Measurements from ENCODE around the gene ABLIM2.

Gene ABLIM2

DNA sequence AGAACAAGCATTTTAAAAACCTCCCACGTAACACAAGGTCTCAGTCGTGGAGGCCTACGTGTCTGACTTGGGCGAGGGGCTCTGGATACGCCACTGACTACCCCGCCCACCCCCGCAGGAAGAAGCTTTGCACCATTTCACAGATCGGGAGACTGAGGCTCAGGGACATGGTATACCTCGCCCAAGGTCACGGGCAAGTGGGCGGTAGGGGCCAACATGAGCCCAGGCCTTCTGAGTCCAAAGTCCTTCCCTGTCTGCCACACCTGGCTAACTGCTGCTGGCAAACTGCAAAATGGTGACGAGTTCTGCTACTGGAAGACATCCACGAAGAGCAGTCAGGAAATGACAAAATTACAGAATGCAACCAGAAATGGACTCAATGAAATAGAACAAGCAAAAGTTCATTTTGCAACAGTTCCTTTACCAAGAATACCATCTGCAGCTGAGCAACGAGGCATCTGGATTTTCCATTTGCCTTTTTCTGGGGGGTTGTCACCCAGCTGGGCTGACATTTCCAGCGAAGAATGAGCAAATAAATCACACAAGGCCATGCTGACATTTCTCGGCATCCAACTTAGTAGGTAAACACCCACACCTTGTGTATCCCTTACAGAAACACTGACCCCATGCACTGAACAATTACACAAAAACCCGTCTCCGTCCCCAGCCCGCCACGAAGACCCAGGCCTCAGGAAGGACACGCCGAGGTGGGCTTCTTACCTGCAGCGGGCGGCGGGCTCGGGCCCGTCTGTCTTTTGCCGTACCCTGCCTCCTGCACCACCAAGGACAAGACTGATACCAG is 148.7 kb downstream of the ABLIM2 start:
- no peak for DNase-seq (ENCODE audit: low read depth)
- no peak overlapping the region for H3K4me3 ChIP-seq (ENCODE audit: low read length)
- TF ChIP-seq, protein P1, sequence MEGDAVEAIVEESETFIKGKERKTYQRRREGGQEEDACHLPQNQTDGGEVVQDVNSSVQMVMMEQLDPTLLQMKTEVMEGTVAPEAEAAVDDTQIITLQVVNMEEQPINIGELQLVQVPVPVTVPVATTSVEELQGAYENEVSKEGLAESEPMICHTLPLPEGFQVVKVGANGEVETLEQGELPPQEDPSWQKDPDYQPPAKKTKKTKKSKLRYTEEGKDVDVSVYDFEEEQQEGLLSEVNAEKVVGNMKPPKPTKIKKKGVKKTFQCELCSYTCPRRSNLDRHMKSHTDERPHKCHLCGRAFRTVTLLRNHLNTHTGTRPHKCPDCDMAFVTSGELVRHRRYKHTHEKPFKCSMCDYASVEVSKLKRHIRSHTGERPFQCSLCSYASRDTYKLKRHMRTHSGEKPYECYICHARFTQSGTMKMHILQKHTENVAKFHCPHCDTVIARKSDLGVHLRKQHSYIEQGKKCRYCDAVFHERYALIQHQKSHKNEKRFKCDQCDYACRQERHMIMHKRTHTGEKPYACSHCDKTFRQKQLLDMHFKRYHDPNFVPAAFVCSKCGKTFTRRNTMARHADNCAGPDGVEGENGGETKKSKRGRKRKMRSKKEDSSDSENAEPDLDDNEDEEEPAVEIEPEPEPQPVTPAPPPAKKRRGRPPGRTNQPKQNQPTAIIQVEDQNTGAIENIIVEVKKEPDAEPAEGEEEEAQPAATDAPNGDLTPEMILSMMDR (conservative IDR thresholded peaks at IDR 0.05; ENCODE audit: low read depth, low read length): no peak

DNA sequence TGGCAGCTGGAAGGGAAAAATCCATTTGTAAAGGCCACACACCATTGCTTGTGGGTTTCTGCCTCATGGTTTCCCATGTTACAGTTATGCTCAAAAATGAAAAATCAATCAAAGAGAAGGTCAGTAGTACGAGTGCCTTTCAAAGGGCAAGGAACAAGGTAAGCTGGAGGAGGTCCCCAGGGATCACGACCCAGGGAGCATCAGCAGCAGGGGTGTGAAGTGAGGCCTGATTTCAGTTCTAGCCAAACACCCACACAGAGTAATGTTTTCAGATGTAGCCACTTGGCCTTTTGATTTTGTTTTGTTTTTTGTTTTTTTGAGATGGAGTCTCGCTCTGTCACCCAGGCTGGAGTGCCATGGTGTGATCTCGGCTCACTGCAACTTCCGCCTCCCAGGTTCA is 149.5 kb downstream of the ABLIM2 start:
- TF ChIP-seq, protein P1 (conservative IDR thresholded peaks at IDR 0.05; ENCODE audit: low read depth, low read length): no peak
- H3K4me3 ChIP-seq (ENCODE audit: low read length): no peak overlapping the region
- no peak for DNase-seq (ENCODE audit: low read depth)

DNA sequence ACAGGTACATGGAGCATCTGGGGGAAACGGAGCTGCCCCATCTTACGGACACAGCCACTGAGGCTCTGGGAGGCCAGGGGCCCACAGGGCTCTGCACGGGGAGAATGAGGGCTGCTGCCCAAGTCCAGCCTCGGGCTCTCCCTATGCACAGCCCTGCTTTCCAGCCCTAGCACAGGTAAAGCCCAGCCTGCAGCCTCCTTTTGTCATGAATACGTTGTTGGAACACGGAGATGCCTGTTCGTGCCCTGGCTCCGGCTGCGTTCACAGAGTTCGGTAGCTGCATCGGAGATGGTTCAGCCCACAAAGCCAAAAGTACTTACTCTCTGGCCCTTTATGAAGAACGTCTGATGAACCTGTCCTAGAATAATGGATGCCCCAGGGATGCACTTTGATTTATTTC is 150.2 kb downstream of the ABLIM2 start:
- H3K4me3 ChIP-seq (ENCODE audit: low read length): no peak overlapping the region
- TF ChIP-seq, protein P1 (conservative IDR thresholded peaks at IDR 0.05; ENCODE audit: low read depth, low read length): no peak
- no peak for DNase-seq (ENCODE audit: low read depth)

DNA sequence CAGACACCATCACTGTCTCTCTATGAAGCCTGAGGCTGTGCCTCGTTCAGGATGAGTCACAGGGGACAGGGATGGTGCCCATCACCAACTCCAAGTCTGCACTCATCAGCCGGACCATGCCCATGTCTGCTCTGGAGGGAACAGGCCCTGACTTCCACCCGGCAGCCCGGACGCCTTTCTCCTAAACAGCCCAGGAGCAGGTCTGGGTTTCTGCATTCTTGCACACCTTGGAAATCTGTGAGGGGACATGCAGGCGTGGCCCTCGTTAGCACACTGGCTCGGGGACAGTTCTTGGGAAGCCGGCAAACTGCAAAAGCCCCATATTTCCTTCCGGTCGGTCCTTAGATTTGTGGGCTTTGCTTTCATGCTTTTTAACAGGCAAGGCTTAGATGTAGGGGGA is 151.0 kb downstream of the ABLIM2 start:
- TF ChIP-seq, protein P1 (conservative IDR thresholded peaks at IDR 0.05; ENCODE audit: low read depth, low read length): no peak
- H3K4me3 ChIP-seq (ENCODE audit: low read length): no peak overlapping the region
- DNase-seq (ENCODE audit: low read depth): no peak

DNA sequence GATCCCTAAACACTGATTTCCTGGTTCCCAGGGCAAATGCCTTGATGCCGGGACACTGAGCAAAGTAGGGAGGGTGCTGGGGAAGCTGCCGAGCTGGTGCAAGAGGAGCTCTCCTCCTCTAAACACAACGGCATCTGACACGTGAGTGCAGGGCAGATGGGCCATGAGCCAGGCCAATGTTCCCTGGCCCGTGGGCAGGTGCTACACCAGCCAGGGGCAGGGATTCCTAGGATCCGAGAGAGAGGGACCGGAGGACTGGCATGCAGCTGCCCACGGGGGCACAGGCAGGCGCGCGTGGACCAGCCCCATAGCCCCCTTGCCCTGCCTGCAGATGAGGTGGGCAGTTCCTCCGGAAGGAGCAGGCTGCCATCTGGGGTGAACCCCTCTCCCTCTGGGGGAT is 152.1 kb downstream of the ABLIM2 start:
- DNase-seq (ENCODE audit: low read depth): no peak
- TF ChIP-seq, protein P1 (conservative IDR thresholded peaks at IDR 0.05; ENCODE audit: low read depth, low read length): no peak
- H3K4me3 ChIP-seq (ENCODE audit: low read length): no peak overlapping the region

GRCh38 chr4:8005814-8006215 is 152.8 kb downstream of the ABLIM2 start:
- TF ChIP-seq, protein P1 (conservative IDR thresholded peaks at IDR 0.05; ENCODE audit: low read depth, low read length): no peak
- DNase-seq (ENCODE audit: low read depth): no peak
- H3K4me3 ChIP-seq (ENCODE audit: low read length): no peak overlapping the region

Measured in retinal pigment epithelial cell (primary cell).